DMS 273 treated with DMSO at 0.1 percent for 48 hours (cell line): ENCODE results near the gene CACNG8.

Source experiments
- DNase-seq: peaks from one replicate; lab custom pipeline; 2025; lab: John Stamatoyannopoulos, UW

CACNG8 gene

DNA sequence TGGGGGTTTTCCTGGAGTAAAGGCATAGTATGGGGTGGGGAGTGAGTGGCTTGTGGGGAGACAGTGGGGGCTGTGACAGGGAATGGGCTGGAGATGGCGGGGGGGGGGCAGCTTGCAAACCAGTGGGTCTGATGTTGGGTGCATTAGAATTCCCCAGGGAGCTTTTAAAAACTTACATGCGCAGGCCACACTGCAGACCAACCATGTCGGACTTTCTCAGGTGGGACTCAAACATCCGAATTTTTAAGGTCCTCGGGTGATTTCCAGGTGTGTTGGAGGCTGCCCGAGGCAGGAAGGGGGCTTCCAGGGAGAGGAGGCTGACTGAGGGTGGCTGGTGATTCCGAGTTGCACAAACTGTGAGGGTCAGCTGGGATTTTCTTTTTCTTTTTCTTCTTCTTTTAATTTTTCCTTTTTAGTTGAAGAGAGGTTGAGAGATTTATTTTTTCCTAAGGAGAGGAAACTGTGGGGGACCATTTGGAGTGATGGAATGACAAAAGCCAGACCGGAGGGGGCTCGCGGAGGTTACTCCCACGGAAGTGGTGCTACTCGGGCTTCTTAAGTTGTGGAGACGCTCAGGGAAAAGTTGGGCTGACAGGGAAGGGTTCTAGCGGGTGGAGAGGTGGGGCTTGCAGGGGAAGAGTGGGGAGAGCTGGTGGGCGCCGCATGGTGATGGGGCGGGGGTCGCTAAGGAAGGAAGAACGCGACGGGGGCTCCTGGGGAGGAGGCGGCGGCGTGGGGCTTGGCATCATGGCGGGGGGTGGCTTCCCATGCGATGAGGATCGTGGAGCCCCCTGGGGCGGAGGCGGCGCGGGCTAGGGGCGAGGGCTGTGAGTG, 997 bp upstream of the CACNG8 start:
- no peak for DNase-seq

DNA sequence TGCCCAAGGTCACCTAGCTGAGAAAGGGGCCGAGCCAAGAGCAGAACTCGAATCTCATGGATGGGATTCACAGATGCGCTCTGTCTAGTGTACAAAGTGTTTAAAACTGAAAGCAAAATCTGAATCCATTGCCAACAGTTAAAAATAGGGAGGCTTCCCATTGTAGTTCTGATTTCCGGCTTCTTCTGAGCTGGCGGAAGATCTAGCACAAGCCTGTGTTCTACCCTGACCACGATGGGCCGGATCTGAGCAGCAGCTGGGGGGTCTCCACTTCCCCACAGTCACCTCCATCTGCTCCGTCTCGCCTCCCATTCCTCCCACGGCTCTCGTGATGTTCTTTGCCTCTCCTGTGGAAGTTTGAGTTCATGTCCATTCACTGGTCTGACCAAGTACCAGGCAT, 2.4 kb downstream of the CACNG8 start:
- DNase-seq: no peak

DNA sequence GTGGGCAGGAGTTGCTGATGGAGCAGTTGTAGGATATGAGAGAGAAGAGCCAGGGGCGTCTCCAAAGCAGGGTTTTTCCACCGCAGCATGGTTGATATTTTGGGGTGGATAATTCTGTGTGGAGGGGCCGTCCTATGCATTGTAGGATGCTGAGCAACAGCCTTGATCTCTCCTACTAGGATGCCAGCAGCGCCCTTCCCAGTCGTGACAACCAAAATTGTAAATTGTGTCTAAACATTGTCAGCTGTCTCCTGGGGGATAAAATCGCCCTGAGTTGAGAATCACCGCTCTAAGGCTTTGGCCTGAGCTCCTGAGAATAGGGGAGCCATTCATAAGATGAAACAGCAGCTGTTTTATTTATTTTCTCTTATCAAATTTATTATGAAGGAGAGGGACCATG, 4.2 kb downstream of the CACNG8 start:
- DNase-seq: no peak

DNA sequence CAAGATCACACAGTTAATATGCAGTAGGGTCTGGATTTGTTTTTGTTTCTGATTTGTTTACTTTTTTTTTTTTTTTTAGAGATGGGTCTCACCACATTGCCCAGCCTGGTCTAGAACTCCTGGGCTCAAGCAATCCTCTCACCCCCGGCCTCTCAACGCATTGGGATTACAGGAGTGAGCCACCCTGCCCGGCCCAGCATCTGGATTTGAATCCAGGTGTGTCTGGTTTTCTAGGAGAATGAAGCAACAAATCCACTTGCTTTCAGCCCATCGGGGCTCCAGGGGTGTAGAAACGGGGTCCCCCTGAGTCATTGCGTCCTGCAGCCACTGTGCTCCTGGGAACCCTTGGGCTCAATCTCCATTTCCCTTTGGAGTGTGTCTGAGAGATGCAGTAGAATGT, 6.6 kb downstream of the CACNG8 start:
- DNase-seq: no peak

DNA sequence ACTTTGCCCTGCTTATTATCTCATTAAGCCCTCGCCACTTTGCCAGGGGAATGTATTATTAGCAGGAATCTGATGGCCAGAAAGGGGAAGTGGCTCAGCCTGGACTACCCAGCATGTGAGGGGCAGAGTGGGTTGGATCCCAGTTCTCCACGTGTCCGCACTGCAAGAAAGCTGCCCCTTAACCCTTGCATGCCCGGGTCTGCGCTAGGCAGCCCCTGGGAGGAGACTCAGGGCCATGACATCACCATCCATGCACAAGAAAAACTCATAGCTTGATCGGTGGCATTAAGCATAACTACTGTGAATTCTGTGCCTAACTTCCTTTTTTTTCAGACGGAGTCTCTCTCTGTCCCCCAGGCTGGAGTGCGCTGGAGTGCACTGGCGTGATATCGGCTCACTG, 8.9 kb downstream of the CACNG8 start:
- DNase-seq: no peak

DNA sequence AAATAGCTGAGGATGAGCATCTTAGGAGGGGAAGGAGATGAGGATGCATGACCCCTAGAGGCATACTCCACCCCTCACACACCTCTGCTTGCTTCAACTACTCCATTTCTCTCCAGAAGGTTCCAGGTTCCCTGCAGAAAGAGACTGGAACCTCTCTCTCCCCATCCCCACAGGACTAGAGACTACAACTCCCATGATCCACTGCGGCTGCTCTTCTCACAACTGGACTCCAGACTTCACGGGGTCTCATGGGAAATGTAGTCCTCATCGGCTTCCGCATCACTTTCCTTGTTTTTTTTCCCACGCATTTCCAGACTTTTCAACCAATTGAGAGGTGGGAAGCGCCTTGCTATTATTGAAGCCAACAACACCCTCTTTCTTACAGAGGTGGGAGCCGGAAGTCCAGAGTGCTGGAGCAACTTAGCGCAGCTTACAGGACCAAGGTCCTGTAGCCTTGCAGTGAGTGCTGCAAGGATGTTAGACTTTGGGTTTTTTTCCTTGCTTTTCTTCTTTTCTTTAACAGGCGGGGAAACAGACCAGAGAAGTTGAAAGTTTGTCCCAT, 14.8 kb downstream of the CACNG8 start:
- peak; percentile 35 for DNase-seq

DNA sequence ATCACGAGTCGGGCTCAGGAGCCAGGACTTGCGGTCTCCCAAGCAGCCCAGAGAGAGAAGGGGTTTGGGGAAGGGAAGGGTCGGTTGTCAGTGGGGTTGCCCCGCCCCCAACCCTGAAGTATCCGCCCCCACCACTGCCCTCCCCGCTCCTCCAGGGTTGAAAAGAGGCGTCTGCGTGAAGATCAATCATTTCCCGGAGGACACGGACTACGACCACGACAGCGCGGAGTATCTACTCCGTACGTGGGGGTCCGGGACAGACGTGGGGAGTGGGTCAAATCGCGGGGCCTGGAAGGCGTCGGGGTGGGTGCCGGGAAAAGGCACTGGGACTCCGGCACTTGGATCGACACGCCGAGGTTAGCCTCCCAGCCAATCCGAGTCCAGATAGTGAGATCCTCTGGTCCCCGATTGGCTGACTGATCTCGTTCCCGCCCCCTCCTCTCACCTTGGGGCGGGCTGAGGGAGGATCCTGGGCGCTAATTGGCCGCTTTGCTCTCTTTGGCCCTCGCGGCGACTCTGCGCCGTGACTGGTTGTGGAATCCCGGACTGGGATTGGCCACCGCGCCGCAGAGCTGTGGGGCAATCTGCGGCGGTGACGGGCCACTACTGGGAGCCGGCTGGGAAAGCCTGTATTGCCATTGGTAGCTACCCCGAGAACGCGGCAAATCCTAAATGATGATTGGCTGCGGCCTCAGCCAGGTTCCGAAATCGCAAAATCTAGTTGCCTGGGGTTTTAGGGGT, 15.4 kb downstream of the CACNG8 start:
- DNase-seq: no peak

DNA sequence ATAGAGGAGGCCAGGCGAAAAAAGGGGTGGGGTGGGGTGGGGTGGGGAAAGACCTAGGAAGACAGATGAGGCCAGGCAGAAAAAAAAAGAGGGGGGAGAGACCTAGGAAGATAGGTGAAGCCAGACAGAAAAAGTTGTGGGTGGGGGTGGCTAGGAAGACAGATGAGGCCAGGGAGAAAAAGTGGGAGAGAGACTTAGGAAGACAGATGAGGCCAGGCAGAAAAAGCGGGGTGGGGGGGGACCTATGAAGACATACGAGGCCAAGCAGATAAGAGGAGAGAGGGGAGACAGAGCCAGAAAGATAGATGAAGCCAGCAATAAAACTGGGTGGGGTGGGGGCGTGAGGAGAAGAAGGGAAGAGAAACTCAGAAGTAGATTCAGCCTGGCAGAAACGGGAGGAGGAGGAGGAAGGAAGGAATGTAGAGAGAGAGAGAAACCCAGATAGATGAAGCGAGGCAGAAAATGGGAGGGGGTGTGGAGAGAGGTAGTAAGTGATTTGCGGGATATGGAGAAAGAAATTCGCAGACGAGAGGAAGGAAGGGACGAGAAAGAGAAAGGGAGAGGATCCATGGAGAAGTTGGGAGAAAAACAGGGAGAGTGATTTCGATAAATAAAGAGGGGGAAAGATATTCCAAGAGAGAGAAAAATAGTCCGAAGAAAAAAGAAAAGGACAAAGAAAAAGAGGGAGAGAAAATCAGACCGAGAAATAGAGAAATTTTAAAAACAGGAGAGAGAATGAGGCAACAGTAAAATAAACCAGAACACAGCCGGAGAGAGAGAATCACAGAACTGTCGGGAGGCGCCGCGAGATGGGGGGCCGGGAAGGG, 16.5 kb downstream of the CACNG8 start:
- DNase-seq: no peak

DNA sequence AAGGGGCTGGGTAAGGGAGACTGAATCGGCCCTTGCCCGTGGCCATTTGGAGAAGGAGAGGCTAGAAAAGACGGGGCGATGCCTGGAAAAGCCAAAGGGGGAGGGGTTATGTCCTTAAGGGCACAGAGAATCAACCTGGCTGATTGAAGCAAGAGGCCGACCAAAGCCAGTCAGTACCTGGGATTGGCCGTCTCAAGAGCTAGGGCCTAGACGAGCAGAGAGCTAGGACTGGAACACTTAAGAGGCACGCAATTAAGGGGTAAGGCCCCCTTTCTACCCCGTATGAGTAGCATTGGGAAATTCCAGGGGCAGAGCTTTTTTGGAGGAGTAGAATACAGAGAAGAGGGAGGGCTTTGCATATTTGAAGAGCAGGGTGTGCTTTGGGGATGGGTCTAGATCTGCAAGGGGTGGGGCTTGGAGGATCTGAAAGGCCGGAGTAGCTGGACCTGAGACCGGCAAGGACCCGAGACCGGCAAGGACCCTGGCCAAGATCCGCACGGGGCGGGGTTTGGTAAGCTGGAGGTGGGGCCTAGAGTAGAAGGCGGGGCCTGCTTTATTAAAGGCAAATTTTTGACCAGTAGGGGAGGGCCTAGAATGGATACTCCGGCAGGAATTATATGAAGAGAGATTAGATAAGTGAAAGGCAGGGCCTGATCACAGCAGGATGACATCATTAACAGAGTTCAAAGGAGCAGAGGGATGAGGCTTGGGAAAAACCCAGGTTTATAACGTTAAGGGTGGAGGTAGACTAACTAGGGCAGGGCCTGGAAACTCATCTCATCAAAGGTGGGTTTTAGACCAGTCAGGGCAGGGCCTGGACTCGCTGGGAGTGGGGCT, 18.0 kb downstream of the CACNG8 start:
- no peak for DNase-seq

DNA sequence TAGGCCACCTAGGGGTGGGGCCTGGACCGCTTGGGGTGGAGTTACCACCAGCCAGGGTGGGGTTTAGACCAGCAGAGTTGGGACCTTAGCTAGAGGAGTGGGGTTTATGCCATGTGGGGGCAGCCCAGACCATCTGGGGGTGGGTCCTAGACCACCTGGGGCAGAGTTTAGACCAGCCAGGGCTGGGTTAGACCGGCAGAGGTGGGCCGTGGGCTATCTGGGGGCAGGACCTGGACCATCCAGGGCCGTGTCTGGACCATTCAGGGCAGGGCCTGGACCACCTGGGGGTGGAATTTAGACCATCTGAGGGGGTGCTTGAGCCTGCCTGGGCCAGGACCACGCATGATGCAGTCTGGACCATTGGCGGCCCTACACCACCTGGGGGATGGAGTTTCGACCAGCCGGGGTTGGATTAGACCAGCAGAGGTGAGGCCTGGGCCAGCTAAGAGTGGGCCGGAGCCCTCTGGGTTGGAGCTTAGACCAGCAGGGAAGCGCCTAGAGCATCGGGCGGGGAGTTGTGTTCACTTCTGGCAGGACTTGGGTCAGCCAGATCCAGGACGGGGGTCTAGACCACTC, 18.7 kb downstream of the CACNG8 start:
- DNase-seq: no peak

DNA sequence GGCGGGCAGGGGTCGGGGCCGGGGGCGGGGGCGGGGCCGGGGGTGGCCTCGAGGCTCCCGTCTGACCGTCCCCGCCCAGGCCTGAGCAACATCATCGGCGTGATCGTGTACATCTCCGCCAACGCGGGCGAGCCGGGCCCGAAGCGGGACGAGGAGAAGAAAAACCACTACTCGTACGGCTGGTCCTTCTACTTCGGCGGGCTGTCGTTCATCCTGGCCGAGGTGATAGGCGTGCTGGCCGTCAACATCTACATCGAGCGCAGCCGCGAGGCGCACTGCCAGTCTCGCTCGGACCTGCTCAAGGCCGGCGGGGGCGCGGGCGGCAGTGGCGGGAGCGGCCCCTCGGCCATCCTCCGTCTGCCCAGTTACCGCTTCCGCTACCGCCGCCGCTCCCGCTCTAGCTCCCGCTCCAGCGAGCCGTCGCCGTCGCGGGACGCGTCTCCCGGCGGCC, 19.3 kb downstream of the CACNG8 start:
- no peak for DNase-seq

DNA sequence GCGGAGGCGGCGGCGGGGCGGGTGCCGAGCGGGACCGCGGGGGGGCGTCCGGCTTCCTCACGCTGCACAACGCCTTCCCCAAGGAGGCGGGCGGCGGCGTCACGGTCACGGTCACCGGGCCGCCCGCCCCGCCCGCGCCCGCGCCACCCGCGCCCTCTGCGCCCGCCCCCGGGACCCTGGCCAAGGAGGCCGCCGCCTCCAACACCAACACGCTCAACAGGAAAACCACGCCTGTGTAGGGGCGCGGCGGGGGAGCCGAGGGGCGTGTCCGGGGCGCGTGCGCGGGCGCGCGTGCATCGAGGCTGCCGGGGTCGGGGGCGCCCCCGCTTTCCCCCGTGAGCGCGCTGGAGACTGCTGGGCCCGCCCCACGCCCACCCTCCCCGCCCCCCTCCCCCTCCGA, 19.9 kb downstream of the CACNG8 start:
- DNase-seq: no peak

DNA sequence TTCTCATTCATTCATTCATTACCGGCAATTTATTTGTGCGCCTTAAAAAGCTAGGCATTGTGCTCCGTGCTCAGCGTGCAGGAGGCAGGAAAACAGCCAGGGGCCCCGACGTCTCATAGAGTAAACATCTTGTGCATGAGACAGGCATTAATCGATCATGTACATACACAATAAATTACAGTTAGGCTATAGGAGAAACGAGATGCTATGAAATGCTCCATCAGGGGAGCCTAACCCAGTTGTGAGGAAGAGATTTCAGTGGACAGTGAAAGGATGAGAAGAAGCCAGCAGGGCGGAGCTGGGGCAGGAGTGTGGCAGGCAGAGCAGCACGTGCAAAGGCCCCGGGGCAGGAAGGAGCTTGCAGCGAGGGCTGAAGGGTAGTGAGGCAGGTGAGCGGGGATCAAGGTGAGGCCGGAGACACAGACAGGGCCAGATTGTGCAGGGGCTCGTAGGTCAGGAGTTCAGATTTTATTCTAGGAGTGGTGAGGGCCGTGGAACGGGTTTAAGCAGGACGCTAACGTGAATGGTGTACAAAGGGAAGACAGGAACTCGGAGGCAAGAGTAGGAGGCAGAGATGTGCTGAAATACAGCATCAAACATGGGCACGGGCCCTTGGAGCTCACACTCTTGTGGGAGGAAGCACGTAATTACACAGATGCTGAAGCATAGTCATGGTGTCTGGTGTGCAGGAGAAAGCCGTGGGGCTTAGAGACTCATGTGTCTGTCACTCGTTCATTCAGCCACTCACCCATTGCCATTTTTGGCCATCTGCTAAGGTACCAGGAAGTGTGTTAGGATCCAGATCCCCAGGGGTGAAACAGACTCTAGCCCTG, 20.9 kb downstream of the CACNG8 start:
- DNase-seq: no peak

DNA sequence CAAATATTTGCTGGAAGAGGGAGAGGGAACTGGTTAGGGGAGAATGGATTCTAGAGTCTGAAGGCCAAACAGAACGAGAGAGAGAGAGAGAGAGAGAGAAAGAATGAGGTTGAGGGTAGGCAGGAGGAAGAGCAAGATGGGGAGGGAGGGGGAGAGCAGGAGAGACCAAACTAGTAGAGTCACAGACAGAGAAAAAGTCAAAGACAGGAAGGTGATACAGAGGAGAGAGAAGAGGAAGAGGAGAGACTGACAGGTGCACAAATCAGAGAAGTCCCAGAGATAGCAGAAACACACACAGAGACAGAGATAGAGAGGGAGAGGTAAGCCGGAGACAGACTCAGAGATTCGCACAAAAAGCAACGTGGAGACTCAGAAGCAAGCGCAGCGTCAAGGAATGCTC, 23.1 kb downstream of the CACNG8 start:
- DNase-seq: no peak

DNA sequence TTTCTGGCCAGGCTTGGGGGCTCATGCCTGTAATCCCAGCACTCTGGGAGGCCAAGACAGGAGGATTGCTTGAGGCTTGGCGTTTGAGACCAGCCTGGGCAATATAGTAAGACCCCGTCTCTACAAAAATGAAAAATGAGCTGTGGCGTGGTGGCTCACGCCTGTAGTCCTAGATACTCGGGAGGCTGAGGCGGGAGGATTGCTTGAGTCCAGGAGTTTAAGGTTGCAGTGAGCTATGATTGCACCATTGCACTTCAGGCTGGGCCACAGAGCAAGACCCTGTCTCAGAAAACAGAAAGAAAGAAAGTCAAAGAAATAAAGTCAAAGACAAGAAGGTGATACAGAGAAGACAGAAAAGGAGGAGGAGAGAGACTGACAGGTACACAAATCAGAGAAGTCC, 26.2 kb downstream of the CACNG8 start:
- no peak for DNase-seq

DNA sequence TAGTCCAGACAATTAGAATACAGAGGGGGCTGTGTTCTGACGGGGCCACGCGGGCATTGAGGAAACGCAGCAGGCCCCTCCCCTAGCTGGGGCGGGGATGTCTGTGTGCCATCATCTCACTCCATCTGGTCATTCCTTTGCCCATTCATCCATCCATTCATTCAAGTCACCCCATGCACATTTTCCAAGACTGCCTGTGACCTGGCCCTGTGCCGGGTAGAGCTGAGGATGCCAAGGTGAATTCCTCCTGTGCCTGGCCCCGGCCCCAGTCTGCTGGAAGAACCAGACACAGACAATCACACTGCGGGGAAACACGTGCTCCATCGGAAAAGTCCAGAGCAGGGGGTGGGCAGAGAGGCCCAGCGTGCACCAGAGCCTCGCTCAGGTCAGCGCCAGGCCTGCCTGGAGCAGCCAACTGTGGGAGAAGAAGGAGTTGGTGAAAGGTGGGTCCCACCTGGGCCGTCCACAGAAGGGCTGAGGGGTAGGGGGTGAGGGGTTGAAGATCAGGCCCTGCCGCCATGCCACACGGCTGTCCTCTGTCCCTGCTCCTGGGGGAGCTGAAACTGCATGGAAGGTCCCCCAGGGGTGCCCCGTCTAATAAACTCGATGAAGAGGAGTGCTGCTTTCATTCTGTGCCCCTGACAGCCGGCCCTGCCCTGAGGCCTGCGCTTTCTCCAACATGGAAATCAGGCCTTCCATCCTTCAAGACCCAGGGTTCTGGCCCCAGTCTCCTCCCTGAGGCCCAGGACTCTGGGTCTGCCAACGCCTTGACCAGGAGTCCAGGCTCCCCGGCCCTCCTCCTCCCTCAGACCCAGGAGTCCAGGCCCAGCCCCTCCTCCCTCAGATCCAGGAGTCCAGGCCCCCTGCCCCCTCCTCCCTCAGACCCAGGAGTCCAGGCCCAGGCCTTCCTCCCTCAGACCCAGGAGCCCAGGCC, 27.1 kb downstream of the CACNG8 start:
- no peak for DNase-seq

DNA sequence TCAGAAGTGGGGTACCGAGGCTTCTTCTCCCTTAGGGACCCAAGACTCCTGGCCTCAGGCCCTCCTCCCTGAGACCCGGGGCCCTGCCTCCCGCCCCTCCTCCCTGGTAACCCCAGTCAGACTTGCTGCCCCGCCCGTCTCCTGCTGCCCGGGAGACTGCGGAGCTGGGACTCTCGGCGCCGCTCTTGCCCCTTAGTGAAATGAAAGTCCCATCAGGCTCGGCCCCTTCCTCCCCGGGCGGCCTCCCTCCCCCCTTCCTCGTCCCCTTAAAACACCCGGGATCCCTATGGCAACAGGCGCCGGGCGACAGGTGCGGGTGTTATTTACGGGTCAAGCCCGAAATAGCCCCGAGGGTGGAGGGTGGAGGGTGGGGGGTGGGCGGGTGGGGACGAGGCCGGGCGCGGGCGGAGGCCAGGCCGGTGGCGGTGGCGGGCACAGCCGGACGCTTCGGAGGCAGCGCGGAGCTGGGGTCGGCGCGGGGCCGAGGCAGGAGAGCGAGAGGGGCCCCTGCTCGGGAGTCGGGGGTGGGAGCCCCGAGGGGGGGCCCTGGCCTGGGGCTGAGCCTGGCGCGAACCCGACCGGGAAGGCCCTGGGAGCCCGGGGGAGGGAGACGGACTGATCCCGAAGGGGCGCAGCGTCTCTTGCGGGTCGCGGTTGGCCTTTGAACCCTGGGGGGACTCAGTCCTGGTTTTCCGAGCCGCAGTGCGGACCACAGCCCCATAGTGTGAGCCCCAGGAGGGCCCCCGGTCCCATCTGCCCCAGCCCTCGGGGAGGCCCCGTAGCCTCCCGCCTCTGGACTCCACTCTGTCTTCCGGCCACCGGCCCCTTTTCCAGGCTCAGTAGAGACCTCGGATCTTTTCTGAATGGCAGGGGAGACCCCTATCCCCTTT, 28.7 kb downstream of the CACNG8 start, which contains the start of gene CACNG6:
TSS of gene CACNG6 (plus strand) at position 414 of the 890 bp plus-strand sequence. CDS start 1,241 bp downstream, outside the sequence.
- no peak for DNase-seq

DNA sequence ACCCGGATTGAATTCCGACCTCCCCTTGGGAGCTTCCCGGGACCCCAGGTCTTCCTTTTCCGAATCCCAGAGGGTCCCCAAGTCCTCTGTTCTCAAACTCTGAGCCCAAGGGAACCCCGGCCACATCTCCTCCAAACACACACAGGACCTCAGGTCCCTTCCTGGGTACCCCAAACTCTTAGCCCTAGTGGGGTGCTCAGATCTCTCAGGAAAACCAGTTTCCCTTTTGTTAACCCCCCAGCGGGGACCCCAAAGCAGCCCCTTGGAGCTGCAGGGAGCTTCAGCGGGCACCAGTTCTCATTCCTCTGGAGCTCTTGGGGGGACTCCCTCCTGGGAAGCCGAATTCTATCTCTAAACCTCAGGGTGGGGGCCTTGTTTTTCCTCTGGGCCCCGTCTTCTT, 29.5 kb downstream of the CACNG8 start:
- no peak for DNase-seq
